Measurements from ENCODE around the gene ABCC5.

Gene ABCC5

DNA sequence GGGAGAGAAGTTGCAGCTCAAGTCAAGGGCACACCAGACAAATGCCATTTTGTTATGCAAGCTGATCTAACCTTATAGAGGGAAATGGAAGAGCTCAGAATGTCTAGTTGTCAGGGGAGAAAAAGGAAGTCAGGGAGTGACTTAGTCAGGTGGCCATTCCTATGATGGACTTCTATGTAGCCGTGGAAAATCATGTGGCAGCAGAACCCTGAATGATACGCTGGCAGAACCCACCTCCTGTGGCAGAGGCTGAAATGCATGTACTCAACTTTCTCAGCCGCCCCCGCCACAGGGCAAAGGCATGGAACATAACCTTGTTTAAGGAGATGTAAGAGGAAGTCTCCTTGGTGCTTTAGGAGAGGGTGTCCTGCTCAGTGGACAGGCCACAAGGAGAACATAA, 95.3 kb downstream of the ABCC5 start:
- DNase-seq (ENCODE audit: low read depth in 3 of 3) = no peak

DNA sequence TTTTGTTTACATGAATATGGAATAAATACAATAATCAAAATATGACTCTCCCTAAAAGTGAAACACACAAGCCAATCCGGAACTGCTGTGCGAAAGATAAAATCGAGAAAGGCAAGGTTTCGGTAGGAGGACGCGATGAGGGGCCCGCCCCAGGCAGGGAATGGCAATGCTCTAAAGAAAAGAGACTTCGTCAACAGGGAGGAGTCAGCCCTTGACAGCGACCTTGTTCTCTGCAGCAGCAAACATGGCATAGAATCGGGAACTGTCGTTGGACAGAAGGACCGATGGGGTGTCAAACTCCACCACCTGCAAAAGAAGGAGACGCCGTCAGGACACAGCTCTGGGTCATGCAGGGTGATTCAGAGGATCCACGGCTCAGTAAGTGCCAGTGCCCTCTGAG, 96.6 kb downstream of the ABCC5 start:
- no peak for DNase-seq (ENCODE audit: low read depth in 3 of 3)

- DNase-seq (ENCODE audit: low read depth in 3 of 3) = no peak
These were observed 97.3 kb downstream of the ABCC5 start for GRCh38 chr3:183920416-183920815.

GRCh38 chr3:183918178-183918577, 99.5 kb downstream of the ABCC5 start:
- DNase-seq (ENCODE audit: low read depth in 3 of 3) = no peak

- no peak for DNase-seq (ENCODE audit: low read depth in 3 of 3)
These were observed 99.9 kb downstream of the ABCC5 start for GRCh38 chr3:183917776-183918175.

GRCh38 chr3:183914856-183915255, 102.8 kb downstream of the ABCC5 start:
- DNase-seq (ENCODE audit: low read depth in 3 of 3) = no peak

DNA sequence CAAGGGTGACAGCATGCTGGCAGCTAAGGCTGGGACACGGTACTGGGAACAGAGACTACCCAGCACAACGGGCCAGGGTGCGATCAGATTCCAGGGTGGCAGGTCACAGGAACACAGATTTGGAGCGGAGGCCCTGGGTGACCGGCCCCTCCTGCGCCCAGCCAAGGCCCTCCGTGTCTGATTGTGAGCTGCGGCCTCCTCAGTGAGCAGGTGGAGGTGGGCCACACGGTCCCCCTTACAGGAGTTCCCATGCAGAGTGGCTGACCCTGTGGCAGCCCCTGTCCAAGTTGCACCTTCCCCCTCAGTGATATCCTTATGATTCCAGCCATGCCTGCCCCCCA, 104.1 kb downstream of the ABCC5 start:
- DNase-seq (ENCODE audit: low read depth in 3 of 3) = no peak

DNA sequence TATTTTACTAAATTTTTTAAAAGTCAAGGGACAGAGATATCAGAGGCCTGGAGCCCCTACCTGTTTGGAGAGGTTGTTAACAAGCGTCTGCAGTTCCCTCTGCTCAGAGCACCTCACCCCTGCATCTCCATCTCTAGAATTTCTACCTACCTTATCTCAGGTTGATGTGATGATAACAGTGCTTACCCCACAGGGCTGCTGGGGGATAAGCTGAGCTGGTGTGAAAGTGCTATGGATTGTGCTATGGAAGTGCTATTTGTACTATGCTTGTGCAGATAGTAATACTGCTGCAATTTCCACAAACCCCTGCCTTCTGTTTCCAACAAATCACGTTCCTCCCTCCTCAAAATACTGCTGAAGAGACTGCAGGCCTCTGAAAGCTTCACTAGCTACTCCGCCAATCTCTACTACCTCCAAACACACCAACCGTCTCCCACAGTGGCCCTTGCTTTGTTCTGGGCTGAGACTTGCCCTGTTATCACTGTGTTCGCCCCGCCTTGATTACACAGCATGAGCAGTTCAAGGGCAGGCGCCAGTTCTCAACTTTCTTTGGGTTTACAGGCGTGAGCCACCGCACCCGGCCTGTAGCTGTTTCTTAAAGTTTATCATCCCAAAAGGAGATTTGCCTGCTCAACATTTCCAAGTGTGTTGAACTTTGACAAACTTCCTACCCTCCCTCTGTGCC, 104.6 kb downstream of the ABCC5 start:
- DNase-seq (ENCODE audit: low read depth in 3 of 3) = no peak

DNA sequence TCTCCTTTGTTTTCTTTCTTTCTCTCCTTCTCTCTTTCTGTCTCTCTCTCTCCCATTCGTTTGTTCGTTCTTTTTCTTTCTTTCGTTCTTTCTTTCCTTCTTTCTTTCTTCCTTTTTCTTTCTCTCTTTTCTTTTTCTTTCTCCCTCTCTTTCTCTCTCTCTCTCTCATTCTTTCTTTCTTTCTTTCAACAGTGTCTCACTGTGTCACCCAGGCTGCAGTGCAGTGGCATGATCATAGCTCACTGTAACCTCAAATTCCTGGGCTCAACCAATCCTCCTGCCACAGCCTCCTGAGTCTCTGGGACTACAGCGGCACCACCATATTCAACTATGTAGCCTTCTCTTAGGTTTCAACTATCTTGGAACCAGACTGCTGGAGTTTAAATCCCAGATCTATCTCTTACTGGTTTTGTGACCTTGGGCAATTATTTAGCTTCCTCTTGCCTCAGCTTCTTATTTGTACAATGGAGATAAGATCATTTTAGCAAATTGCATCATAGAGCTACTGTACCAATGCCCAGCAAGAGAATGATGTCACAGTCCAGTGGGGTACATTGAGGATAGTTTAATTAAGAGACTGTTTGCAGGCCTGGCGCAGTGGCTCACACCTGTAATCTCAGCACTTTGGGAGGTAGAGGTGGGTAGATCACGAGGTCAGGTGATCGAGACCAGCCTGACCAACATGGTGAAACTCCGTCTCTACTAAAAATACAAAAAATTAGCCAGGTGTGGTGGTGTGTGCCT, 105.7 kb downstream of the ABCC5 start:
- DNase-seq (ENCODE audit: low read depth in 3 of 3) = no peak

GRCh38 chr3:183911087-183911486, 106.6 kb downstream of the ABCC5 start:
- DNase-seq (ENCODE audit: low read depth in 3 of 3) = no peak

- no peak for DNase-seq (ENCODE audit: low read depth in 3 of 3)
These were observed 108.6 kb downstream of the ABCC5 start for GRCh38 chr3:183909030-183909600.

DNA sequence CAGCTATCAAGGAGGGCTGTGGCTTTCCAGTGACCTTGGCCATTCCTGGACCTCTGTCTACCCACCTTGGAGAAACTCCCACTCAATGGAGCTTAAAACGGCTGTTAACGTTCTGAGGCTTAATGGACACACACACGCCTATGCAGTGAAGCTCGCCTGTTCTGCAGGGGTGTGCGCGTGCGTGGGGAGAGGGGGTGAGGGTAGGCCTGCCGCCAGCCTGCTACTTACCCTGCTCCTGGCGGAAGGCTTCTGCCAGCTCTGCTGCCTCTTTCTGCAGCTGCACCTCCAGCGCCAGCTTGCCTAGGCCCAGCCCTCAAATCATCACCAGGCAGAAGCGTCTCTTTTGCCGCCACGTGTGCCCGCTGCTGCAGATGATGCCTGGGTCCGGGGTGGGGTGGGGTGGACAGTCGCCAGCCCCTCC, 109.8 kb downstream of the ABCC5 start:
- DNase-seq (ENCODE audit: low read depth in 3 of 3) = no peak

DNA sequence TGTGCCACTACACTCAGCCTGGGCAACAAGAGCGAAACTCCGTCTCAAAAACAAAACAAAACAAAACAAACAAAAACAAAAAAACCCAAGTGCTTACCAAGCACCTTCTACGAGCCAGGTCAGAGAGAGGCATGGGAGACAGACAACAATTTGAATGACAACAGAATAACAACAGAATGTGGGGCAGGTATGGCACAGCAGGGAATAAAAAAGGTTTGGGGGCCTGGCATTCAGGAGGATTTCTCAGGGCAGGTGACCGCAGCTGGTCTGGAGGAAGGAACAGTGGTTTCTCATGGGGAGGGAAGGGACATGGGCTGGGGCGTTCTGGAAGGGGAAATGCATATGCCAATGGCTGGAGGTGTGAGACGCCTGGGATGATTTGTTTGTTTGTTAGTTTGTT, 110.5 kb downstream of the ABCC5 start:
- DNase-seq (ENCODE audit: low read depth in 3 of 3) = no peak

DNA sequence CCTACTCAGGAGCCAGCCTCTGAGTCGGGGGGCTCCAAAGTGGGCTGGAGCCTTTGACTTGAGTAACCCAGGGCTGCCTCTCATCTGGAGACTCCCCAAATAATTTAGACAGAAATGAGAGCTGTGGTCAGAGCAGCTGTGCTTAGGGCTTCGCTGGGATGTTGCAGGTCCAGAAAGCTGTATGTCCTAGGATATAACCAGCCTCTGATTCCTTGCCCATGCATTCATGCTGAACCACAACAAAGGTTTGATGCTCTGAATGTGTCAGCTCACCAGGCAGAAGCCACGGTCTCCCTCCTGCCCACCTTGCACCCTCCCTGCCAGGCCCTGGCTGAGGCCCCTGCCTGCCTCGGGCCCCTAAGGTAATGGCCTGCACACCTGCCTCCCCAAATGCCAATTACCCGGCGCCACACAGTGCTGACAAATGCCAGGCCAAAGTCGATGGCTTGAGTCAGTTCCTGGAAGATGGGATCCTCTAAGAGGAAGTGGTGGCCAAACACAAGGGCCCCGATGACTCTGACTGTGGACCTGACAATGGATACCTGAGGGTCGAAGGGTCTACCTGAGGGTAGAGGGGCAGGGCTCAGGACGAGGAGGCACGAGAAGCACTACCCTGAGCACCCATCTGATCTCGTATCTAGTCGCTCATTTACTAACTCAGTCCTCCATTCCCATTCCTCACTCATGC, 111.3 kb downstream of the ABCC5 start:
- DNase-seq (ENCODE audit: low read depth in 3 of 3) = no peak

- DNase-seq (ENCODE audit: low read depth in 3 of 3) = no peak
These were observed 112.6 kb downstream of the ABCC5 start for GRCh38 chr3:183904833-183905780.

GRCh38 chr3:183898028-183898431, 119.7 kb downstream of the ABCC5 start:
- no peak for DNase-seq (ENCODE audit: low read depth in 3 of 3)

- DNase-seq (ENCODE audit: low read depth in 3 of 3) = no peak
These were observed 120.1 kb downstream of the ABCC5 start for GRCh38 chr3:183897606-183898005.

DNA sequence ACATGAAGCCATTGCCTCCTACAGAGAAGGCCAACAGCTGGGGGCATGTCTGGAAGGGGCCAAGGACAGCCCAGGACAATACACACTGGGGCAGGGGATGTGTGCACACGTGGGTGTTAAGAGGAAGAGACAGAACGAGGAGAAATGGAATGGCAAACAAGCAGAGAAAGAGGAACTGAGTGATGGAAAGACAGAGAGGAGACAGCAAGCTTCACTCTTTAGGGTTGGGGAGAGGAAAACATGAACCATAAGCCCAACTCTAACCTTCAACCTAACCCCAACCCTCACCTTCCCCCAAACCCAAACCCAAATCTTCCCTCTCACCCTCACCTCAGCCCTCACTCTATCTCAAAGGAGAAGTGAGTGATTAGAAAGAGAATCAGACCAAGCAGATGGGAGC, 121.1 kb downstream of the ABCC5 start:
- DNase-seq (ENCODE audit: low read depth in 3 of 3) = no peak

DNA sequence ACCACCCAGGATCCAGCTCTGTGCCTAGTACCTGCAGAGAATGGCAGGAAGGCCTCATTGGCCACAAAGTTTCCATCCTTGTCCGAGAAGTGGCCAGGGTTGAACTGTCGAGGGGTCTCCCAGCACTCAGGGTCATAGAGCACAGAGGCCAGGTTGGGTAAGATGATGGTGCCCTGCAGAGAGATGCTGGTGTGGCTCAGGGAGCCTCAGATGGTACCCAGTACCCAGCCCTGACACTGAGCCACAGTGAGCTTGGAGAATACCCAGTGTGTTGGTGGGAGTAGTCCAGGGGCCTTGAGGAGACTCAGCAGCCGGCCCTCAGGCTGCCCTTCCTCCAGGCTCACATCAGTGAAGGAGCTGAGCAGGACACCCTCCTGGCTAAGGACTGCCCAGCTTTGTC, 121.5 kb downstream of the ABCC5 start:
- no peak for DNase-seq (ENCODE audit: low read depth in 3 of 3)

DNA sequence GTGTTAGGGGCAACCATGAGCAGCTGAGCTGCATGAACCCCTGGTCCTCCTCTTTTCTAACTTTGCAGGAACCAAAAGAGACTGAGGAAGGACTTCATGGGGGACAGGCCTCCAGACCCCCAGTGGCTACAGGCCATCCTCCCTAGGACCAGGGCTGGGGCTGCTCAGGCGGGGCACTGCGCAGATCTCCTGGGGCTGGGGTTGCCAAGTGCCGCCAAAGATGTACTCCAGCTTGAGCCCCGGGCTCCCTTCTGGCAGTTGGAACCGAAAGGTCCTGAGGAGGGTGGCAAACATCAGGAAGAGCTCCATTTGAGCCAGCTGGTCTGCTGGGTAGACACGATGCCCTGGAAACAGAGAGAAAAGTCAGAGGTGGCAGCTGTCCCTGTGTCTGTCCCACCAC, 121.9 kb downstream of the ABCC5 start:
- DNase-seq (ENCODE audit: low read depth in 3 of 3) = no peak

GRCh38 chr3:183895296-183895695, 122.4 kb downstream of the ABCC5 start:
- no peak for DNase-seq (ENCODE audit: low read depth in 3 of 3)
